ENCODE measurements around the gene KIRREL3. TPM values are rescaled to one million over a fixed set of nuclear protein-coding genes. Genes with fewer than 3 reads are reported as not detected.

KIRREL3 gene
- total RNA-seq, 4 donors from 2014 or later, result 0.19 TPM; not detected in 3

DNA sequence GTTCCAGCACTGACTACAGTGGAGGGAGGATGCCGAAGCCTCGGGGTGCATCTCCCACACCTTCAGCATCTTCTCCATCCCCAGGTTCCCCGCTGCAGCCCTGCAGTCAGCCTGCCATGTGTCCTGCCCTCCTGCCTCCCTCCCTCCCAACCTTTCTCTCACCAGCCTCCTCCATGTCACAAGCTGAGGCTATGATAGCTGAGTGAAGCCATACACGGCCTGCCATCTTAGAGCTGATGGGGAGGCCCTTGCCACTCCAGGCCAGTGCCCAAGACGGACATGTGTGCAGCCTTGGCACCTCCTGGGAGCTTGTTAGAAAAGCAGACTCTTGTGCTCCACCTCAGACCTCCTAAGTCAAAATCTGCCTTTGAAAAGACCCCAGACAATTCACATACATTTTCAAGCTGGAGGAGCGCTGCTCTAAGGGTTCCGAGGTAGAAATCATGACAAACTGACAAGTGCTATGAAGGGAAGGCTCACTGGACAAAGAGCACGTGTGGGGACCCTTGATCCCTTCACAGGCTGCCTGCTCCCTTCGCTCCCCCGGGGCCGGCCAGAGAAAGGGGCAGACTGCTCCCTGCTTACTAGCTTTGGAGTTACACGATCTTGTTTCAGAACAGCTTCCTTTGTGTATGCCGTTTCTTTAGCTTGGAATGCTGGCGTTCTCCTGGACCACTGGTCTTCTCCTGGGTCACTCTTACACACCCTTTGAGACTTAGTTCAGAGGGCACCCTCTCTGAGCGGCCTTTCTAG, 521.2 kb downstream of the KIRREL3 start:
- peaks cover 8 to 17% (median 9%) of the 10 kb centered on the region in 3 donors for H3K4me1 ChIP-seq
- no peak overlapping the region for H3K27ac ChIP-seq
- DNase-seq, result no peak
- H3K4me3 ChIP-seq, result no peak overlapping the region
- intact Hi-C loops (cut with DNase I), result no loop called here
- no peaks in the 10 kb centered on the region for H3K27me3 ChIP-seq
- H3K36me3 ChIP-seq, result no peaks in the 10 kb centered on the region
- 84 to 91% methylated on average over 13 to 14 of the region's 15 CpGs for WGBS, 2 donors
- no peak for TF ChIP-seq POLR2A (IDR thresholded peaks at IDR 0.05)
- TF ChIP-seq, protein P1, sequence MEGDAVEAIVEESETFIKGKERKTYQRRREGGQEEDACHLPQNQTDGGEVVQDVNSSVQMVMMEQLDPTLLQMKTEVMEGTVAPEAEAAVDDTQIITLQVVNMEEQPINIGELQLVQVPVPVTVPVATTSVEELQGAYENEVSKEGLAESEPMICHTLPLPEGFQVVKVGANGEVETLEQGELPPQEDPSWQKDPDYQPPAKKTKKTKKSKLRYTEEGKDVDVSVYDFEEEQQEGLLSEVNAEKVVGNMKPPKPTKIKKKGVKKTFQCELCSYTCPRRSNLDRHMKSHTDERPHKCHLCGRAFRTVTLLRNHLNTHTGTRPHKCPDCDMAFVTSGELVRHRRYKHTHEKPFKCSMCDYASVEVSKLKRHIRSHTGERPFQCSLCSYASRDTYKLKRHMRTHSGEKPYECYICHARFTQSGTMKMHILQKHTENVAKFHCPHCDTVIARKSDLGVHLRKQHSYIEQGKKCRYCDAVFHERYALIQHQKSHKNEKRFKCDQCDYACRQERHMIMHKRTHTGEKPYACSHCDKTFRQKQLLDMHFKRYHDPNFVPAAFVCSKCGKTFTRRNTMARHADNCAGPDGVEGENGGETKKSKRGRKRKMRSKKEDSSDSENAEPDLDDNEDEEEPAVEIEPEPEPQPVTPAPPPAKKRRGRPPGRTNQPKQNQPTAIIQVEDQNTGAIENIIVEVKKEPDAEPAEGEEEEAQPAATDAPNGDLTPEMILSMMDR (IDR thresholded peaks at IDR 0.05), result no peak
- H3K9me3 ChIP-seq, result no peaks in the 10 kb centered on the region

DNA sequence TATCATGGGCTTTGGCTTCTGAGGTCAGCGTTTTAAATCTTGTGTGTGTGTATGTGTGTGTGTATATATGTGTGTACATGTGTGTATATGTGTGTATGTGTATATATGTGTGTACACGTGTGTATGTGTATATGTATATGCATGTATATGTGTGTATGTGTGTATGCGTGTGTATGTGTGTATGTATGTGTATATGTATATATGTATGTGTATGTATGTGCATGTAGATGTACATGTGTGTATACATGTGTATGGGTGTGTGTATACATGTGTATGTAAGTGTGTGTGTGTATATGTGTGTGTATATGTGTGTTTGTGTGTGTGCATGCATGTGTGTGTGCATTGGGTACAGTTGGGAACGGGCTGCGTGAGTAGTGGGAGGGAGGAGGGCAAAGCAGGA, 522.1 kb downstream of the KIRREL3 start:
- Histone ChIP-seq H3K4me1 (peaks cover 4 to 10% (median 8%) of the 10 kb centered on the region in 3 donors), H3K4me3 (no peak overlapping the region), H3K27ac (no peak overlapping the region), H3K36me3 (no peaks in the 10 kb centered on the region), H3K9me3 (no peaks in the 10 kb centered on the region), H3K27me3 (no peaks in the 10 kb centered on the region)
- 88 to 95% methylated on average over 5 of the region's 5 CpGs for WGBS, 2 donors
- intact Hi-C loops (cut with DNase I), result no loop called here
- DNase-seq, result no peak
- TF ChIP-seq POLR2A (IDR thresholded peaks at IDR 0.05), result no peak
- TF ChIP-seq, protein P1 (IDR thresholded peaks at IDR 0.05), result no peak

DNA sequence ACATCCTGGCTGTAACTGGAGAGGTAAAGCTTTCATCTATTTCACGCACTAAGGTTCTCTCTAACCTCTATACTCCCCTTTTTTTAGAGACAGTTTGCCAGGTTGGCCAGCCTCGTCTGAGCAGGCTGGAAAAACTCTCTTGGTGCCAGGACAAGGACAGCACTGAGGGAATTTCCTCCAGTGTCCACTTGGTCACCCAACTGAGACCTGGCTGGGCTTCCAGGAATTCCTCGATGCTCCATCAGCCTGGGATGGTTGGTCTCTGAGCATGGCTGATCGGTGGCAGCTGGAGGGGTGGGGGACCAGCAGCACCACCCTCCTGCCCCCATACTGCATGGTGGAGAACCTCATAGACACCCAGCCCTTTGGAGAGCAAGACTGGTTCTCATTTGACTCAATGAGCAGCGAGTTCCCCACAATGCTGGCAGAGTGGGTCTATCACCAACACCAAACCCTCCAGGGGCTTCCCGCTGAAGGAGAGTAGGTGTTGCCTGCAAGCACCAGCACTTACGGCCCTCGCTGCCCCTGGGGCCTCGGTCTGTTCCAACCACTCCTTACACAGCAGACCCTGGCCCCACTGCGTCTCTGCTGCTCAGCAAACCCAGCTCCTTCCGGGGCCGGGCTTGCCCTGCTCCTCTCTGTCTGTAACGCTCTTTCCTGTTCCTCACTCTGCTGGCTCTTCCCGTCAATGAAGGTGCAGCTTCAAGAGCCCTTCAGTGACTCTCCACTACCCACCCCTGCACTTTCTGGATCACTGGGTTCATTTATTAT, 522.9 kb downstream of the KIRREL3 start:
- H3K27me3 ChIP-seq, result no peaks in the 10 kb centered on the region
- peaks cover 4 to 8% (median 8%) of the 10 kb centered on the region in 3 donors for H3K4me1 ChIP-seq
- intact Hi-C loops (cut with DNase I), result no loop called here
- no peak overlapping the region for H3K4me3 ChIP-seq
- 60 to 66% methylated on average over 5 to 9 of the region's 14 CpGs for WGBS, 2 donors
- H3K9me3 ChIP-seq, result no peaks in the 10 kb centered on the region
- DNase-seq, result no peak
- TF ChIP-seq, protein P1 (IDR thresholded peaks at IDR 0.05), result no peak
- TF ChIP-seq POLR2A (IDR thresholded peaks at IDR 0.05), result no peak
- H3K27ac ChIP-seq, result no peak overlapping the region
- no peaks in the 10 kb centered on the region for H3K36me3 ChIP-seq

DNA sequence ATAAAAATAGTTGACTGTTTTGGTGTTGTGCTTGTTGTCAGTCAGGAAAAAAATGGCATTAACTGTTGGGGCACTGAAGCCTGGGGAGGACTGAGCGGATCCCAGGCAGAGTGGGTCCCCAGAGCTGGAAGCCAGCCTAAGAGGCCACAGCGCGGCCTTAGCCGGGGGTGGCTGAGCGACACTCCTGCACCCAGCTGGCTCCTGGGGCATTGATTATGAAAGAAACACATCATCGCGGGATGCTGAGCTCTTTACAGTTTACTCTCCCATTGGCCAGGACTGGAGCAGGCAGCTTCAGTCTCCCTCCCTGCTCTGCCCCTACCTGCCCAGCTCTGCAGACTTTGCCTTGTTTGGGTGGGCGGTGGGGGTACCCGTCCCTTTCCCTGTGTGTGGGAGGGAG, 523.6 kb downstream of the KIRREL3 start:
- DNase-seq, result no peak
- Histone ChIP-seq H3K27ac (no peak overlapping the region), H3K36me3 (no peaks in the 10 kb centered on the region), H3K4me3 (no peak overlapping the region), H3K27me3 (no peaks in the 10 kb centered on the region), H3K9me3 (no peaks in the 10 kb centered on the region), H3K4me1 (peaks cover 4 to 8% (median 8%) of the 10 kb centered on the region in 3 donors)
- 57 to 74% methylated on average over 8 of the region's 9 CpGs for WGBS, 2 donors
- TF ChIP-seq POLR2A (IDR thresholded peaks at IDR 0.05), result no peak
- TF ChIP-seq, protein P1 (IDR thresholded peaks at IDR 0.05), result no peak
- intact Hi-C loops (cut with DNase I), result no loop called here

All from esophagus squamous epithelium (tissue), 5 donors.